Fibroblast of lung (primary cell): ENCODE results near the gene CCDC121.

Source experiments
- CTCF ChIP-seq, 2 donors: IDR thresholded peaks in 1 of 2; conservative IDR thresholded peaks in 1 of 2; 1 replicate in 1 of 2; 2 replicates in 1 of 2; pipeline ENCODE4 v1.5.1; 2011 to 2012; ENCODE audit warnings: low read length in 2 of 2, control low read depth in 1 of 2, inconsistent platforms in 1 of 2, low read depth in 1 of 2, mild to moderate bottlenecking in 1 of 2
- EZH2 ChIP-seq: IDR thresholded peaks from 2 replicates; pipeline ENCODE4 v1.5.1; 2012; ENCODE audit warnings: low read length, control low read depth, mild to moderate bottlenecking; ENCODE audit errors: missing control alignments

GRCh38 chr2:27581417-27582128, 47.2 kb downstream of the CCDC121 start:
- TF ChIP-seq CTCF (conservative IDR thresholded peaks at IDR 0.05 in 1 of 2, IDR thresholded peaks at IDR 0.05 in 1 of 2; ENCODE audit: low read depth in 1 of 2, low read length in 2 of 2) (no peak), EZH2 (no peak)
